Measurements from ENCODE around the gene CPT1B. TPM values are rescaled to one million over a fixed set of nuclear protein-coding genes. Genes with fewer than 3 reads are reported as not detected.

Gene CPT1B
- total and polyA plus RNA-seq, 2 of the 8 experiments (the other 6 are each of a cell fraction or from before 2014, with no cell fraction given) = 34.2 to 36.2 TPM

DNA sequence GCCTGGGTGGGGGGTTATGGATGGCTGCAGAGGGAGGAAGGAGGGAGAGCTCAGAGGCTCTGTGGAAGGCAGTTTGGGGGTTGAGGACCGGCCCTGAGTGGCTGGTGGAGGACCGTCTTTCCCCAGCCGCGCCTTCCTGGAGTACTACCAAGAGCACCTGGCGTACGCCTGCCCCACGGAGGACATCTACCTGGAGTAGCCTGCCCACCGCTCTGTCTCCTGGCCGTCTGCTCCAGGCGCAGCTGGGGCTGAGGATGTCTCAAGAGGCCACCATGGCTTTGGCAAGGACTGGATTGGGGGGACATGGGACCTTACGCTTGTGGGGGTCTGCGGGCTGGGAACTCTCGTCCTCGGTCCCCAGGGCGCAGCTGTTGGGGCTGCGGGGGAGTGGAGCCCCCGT is 32.4 kb upstream of the CPT1B start (continued):
- TF ChIP-seq SIX5 (IDR thresholded peaks at IDR 0.05; ENCODE audit: low read depth, low read length) = no peak
- TF ChIP-seq TCF12 (IDR thresholded peaks at IDR 0.05; ENCODE audit: low read depth, low read length) = no peak
- no peak for TF ChIP-seq KDM4A (IDR thresholded peaks at IDR 0.05; ENCODE audit: low read depth, low read length, severe bottlenecking)
- TF ChIP-seq POU5F1 (IDR thresholded peaks at IDR 0.05; ENCODE audit: low read depth, low read length) = no peak
- TF ChIP-seq CTBP2 (IDR thresholded peaks at IDR 0.05; ENCODE audit: borderline replicate concordance, insufficient read depth, insufficient read length, low read length) = no peak
- no peak for TF ChIP-seq YY1 (IDR thresholded peaks at IDR 0.05; ENCODE audit: low read depth, low read length)
- TF ChIP-seq NRF1 (IDR thresholded peaks at IDR 0.05; ENCODE audit: low read depth, low read length) = no peak
- no peak for TF ChIP-seq EZH2 (IDR thresholded peaks at IDR 0.05; ENCODE audit: low read depth, low read length, severe bottlenecking)
- no peak for TF ChIP-seq EGR1 (IDR thresholded peaks at IDR 0.05; ENCODE audit: borderline replicate concordance, low read depth, low read length)
- TF ChIP-seq MAFK (IDR thresholded peaks at IDR 0.05; ENCODE audit: low read depth, low read length) = no peak
